ENCODE data around the gene LRFN3.

The LRFN3 gene

GRCh38 chr19:35915443-35915842 lies 20.7 kb upstream of the LRFN3 start:
- Histone ChIP-seq H3F3A (ENCODE audit: insufficient read depth, low read length) (no peaks in the 10 kb centered on the region), H3K36me3 (replicated peaks; ENCODE audit: insufficient read depth, low read length) (no peaks in the 10 kb centered on the region), H3K27me3 (replicated peaks; ENCODE audit: insufficient read depth, low read length) (peaks cover 62% of the 10 kb centered on the region), H3K27ac (ENCODE audit: low read length) (no peak overlapping the region), H3K9ac (ENCODE audit: low read length) (no peak overlapping the region), H3K4me2 (ENCODE audit: low read depth, low read length) (no peak overlapping the region), H4K20me1 (ENCODE audit: insufficient read depth, low read length) (no peaks in the 10 kb centered on the region), H3K4me3 (ENCODE audit: low read length) (no peak overlapping the region), H3K79me2 (ENCODE audit: low read length) (no peaks in the 10 kb centered on the region), H2AFZ (ENCODE audit: low read length) (no peak overlapping the region), H3K9me2 (replicated peaks; ENCODE audit: insufficient read depth, low read length) (no peaks in the 10 kb centered on the region), H3K9me3 (replicated peaks; ENCODE audit: insufficient read depth, low read length) (no peaks in the 10 kb centered on the region), H3K4me1 (ENCODE audit: low read length) (no peaks in the 10 kb centered on the region)
- TF ChIP-seq EZH2 (optimal IDR thresholded peaks at IDR 0.05; ENCODE audit: low read depth, low read length) (no peak), CTCF (IDR thresholded peaks at IDR 0.05; ENCODE audit: low read length) (no peak), EZH2phosphoT487 (IDR thresholded peaks at IDR 0.05; ENCODE audit: low read length) (no peak)
- no peak for DNase-seq

- no peaks in the 10 kb centered on the region for H3K79me2 ChIP-seq (ENCODE audit: low read length)
- H4K20me1 ChIP-seq (ENCODE audit: insufficient read depth, low read length) = no peaks in the 10 kb centered on the region
- TF ChIP-seq EZH2phosphoT487 (IDR thresholded peaks at IDR 0.05; ENCODE audit: low read length) = no peak
- TF ChIP-seq CTCF (IDR thresholded peaks at IDR 0.05; ENCODE audit: low read length) = no peak
- no peak for TF ChIP-seq EZH2 (optimal IDR thresholded peaks at IDR 0.05; ENCODE audit: low read depth, low read length)
- H3K27me3 ChIP-seq (replicated peaks; ENCODE audit: insufficient read depth, low read length) = peaks cover 67% of the 10 kb centered on the region
- no peaks in the 10 kb centered on the region for H3K36me3 ChIP-seq (replicated peaks; ENCODE audit: insufficient read depth, low read length)
- no peak overlapping the region for H3K27ac ChIP-seq (ENCODE audit: low read length)
- no peak overlapping the region for H3K4me2 ChIP-seq (ENCODE audit: low read depth, low read length)
- no peak overlapping the region for H2AFZ ChIP-seq (ENCODE audit: low read length)
- DNase-seq = no peak
- no peak overlapping the region for H3K9ac ChIP-seq (ENCODE audit: low read length)
- H3F3A ChIP-seq (ENCODE audit: insufficient read depth, low read length) = no peaks in the 10 kb centered on the region
- H3K4me1 ChIP-seq (ENCODE audit: low read length) = no peaks in the 10 kb centered on the region
- H3K4me3 ChIP-seq (ENCODE audit: low read length) = no peak overlapping the region
- no peaks in the 10 kb centered on the region for H3K9me2 ChIP-seq (replicated peaks; ENCODE audit: insufficient read depth, low read length)
- H3K9me3 ChIP-seq (replicated peaks; ENCODE audit: insufficient read depth, low read length) = no peaks in the 10 kb centered on the region
These were observed 16.9 kb upstream of the LRFN3 start for GRCh38 chr19:35919306-35919705.

GRCh38 chr19:35921012-35921411 lies 15.2 kb upstream of the LRFN3 start:
- H3K27ac ChIP-seq (ENCODE audit: low read length) = no peak overlapping the region
- H3F3A ChIP-seq (ENCODE audit: insufficient read depth, low read length) = no peaks in the 10 kb centered on the region
- H3K36me3 ChIP-seq (replicated peaks; ENCODE audit: insufficient read depth, low read length) = no peaks in the 10 kb centered on the region
- H3K9me2 ChIP-seq (replicated peaks; ENCODE audit: insufficient read depth, low read length) = no peaks in the 10 kb centered on the region
- no peaks in the 10 kb centered on the region for H4K20me1 ChIP-seq (ENCODE audit: insufficient read depth, low read length)
- no peak overlapping the region for H2AFZ ChIP-seq (ENCODE audit: low read length)
- no peaks in the 10 kb centered on the region for H3K79me2 ChIP-seq (ENCODE audit: low read length)
- H3K27me3 ChIP-seq (replicated peaks; ENCODE audit: insufficient read depth, low read length) = peaks cover 72% of the 10 kb centered on the region
- H3K4me2 ChIP-seq (ENCODE audit: low read depth, low read length) = no peak overlapping the region
- DNase-seq = no peak
- H3K4me1 ChIP-seq (ENCODE audit: low read length) = no peaks in the 10 kb centered on the region
- no peak overlapping the region for H3K9ac ChIP-seq (ENCODE audit: low read length)
- no peaks in the 10 kb centered on the region for H3K9me3 ChIP-seq (replicated peaks; ENCODE audit: insufficient read depth, low read length)
- no peak overlapping the region for H3K4me3 ChIP-seq (ENCODE audit: low read length)
- TF ChIP-seq CTCF (IDR thresholded peaks at IDR 0.05; ENCODE audit: low read length) (no peak), EZH2phosphoT487 (IDR thresholded peaks at IDR 0.05; ENCODE audit: low read length) (no peak), EZH2 (optimal IDR thresholded peaks at IDR 0.05; ENCODE audit: low read depth, low read length) (no peak)
